Measurements from ENCODE around the gene ANGPTL4. TPM values are rescaled to one million over a fixed set of nuclear protein-coding genes. Genes with fewer than 3 reads are reported as not detected.
A peak's percentile ranks its signal among the peaks of the same experiment; 100 is the strongest.

Gene ANGPTL4
- total RNA-seq, 2 experiments from 2014 or later, result not detected

DNA sequence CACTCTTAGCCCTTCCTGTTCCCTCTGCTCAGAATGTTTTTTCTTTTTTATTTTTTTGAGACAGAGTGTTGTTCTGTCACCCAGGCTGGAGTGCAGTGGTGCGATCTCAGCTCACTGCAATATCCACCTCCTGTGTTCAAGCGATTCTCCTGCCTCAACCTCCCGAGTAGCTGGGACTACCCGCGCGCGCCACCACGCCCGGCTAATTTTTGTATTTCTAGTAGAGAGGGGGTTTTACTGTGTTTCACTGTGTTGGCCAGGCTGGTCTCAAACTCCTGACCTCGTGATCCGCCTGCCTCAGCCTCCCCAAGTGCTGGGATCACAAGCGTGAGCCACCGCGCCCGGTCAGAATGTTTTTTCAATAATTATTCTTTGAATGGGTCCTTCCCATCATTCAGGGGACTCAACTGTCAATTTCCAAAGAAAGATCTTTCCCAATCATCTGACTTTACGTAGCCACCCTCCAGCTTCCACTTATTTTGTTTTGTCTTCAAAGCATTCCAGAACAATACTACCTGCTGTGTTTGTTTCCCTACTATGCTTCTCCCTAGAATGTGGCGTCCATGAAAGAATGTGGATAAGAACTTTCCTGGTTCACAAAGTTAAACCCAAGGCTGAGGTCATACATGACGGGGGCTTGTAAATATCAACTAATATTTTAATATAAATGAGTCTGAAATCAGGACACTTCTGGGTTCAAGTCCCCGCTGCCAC lies 44.0 kb upstream of the ANGPTL4 start:
- H3K4me1 ChIP-seq (ENCODE audit: insufficient read depth, low read length), result peaks cover 33% of the 10 kb centered on the region
- no peaks in the 10 kb centered on the region for H3K9me3 Mint-ChIP-seq
- DNase-seq (no peak), ATAC-seq (ENCODE audit: poor library complexity) (no peak)
- H3K27me3 Mint-ChIP-seq, result no peaks in the 10 kb centered on the region
- H3K36me3 ChIP-seq (ENCODE audit: insufficient read depth, low read length), result peaks cover 32% of the 10 kb centered on the region
- peaks cover 59% of the 10 kb centered on the region for H3K36me3 Mint-ChIP-seq (ENCODE audit: low read depth)
- H3K9me3 ChIP-seq (ENCODE audit: control insufficient read depth in 1 of 2, insufficient read depth in 1 of 2, low read length in 2 of 2), result no peaks in the 10 kb centered on the region
- peaks cover 41% of the 10 kb centered on the region for H3K4me1 Mint-ChIP-seq (ENCODE audit: low read depth)
- ChIA-PET CTCF (interaction anchor here (1.4 kb wide), 1 partner anchor 385 kb away, joined by 3 read pairs; no protein-coding TSS in a partner anchor), POLR2A (interaction anchor here (0.9 to 1.7 kb wide), 6 partner anchors 9 to 376 kb away, joined by 3 to 5 read pairs (median 4); partner anchors contain the start of genes CD320, RAB11B and TIMM44)
- H3K4me3 ChIP-seq (ENCODE audit: low read length), result peak overlapping the region; percentile 100
- TF ChIP-seq, protein P1, sequence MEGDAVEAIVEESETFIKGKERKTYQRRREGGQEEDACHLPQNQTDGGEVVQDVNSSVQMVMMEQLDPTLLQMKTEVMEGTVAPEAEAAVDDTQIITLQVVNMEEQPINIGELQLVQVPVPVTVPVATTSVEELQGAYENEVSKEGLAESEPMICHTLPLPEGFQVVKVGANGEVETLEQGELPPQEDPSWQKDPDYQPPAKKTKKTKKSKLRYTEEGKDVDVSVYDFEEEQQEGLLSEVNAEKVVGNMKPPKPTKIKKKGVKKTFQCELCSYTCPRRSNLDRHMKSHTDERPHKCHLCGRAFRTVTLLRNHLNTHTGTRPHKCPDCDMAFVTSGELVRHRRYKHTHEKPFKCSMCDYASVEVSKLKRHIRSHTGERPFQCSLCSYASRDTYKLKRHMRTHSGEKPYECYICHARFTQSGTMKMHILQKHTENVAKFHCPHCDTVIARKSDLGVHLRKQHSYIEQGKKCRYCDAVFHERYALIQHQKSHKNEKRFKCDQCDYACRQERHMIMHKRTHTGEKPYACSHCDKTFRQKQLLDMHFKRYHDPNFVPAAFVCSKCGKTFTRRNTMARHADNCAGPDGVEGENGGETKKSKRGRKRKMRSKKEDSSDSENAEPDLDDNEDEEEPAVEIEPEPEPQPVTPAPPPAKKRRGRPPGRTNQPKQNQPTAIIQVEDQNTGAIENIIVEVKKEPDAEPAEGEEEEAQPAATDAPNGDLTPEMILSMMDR (IDR thresholded peaks at IDR 0.05), result no peak
- intact Hi-C loops (cut with DNase I, micrococcal nuclease), result loop anchor here (2.0 to 10.0 kb wide), 3 partner anchors 71 to 395 kb away; partner anchors contain the start of genes RAB11B (in 2 of the 2), CTXN1 (in 1 of the 2), ELAVL1 (in 1 of the 2) and SNAPC2 (in 1 of the 2)
- H3K27ac Mint-ChIP-seq, result peak overlapping the region; percentile 97
- H3K4me3 Mint-ChIP-seq, result peak overlapping the region; percentile 96
- H3K27ac ChIP-seq (ENCODE audit: low read depth in 1 of 2, low read length in 2 of 2), result peak overlapping the region in 1 of 2 donors; percentile 85
- H3K27me3 ChIP-seq (ENCODE audit: control insufficient read depth in 1 of 2, insufficient read depth in 2 of 2, low read length in 2 of 2), result no peaks in the 10 kb centered on the region

DNA sequence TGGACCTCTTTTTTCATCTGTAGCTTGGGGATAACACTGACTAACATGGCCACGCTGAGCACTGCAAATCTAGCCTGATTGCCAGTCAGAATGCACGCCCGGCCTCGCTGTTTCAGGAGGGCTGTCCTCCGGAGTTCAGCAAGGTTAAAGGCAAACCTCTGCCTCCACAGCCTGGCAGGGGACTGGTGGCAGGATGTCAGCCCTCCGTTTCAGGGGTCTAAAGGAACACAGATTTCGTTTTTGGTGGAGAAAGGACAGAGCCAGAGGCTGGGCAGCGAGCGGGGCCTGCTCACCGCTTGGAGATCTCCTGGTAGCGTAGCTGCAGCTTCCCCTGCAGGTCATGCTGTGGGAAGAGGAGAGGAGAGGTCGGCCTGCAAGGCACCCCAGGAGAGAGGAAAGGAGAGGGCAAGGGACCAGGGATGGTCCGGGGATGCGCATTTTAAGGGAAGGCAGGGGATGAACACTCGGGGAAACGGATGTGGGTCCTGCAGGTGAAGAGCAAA lies 43.3 kb upstream of the ANGPTL4 start:
- H3K4me1 ChIP-seq (ENCODE audit: insufficient read depth, low read length), result peaks cover 33% of the 10 kb centered on the region
- H3K4me3 ChIP-seq (ENCODE audit: low read length), result peak overlapping the region; percentile 100
- Mint-ChIP-seq H3K36me3 (ENCODE audit: low read depth) (peaks cover 52% of the 10 kb centered on the region), H3K27me3 (no peaks in the 10 kb centered on the region), H3K9me3 (no peaks in the 10 kb centered on the region), H3K4me3 (peak overlapping the region; percentile 96), H3K4me1 (ENCODE audit: low read depth) (peaks cover 41% of the 10 kb centered on the region), H3K27ac (peak overlapping the region; percentile 97)
- DNase-seq (peak in 1 of 14 experiments; percentile 37), ATAC-seq (ENCODE audit: poor library complexity) (peak; percentile 0)
- H3K9me3 ChIP-seq (ENCODE audit: control insufficient read depth in 1 of 2, insufficient read depth in 1 of 2, low read length in 2 of 2), result no peaks in the 10 kb centered on the region
- H3K27me3 ChIP-seq (ENCODE audit: control insufficient read depth in 1 of 2, insufficient read depth in 2 of 2, low read length in 2 of 2), result no peaks in the 10 kb centered on the region
- CTCF ChIA-PET, result interaction anchor here (1.0 to 1.4 kb wide), 2 partner anchors 377 to 385 kb away, joined by 3 to 6 read pairs; partner anchors contain the start of gene TIMM44
- intact Hi-C loops (cut with DNase I, micrococcal nuclease), result loop anchor here (1.0 to 10.0 kb wide), 4 partner anchors 12 to 396 kb away; partner anchors contain the start of genes RAB11B (in 2 of the 2), CD320 (in 1 of the 2), CTXN1 (in 1 of the 2) and ELAVL1 (in 1 of the 2)
- H3K27ac ChIP-seq (ENCODE audit: low read depth in 1 of 2, low read length in 2 of 2), result peak overlapping the region; percentile 85 to 96
- POLR2A ChIA-PET, result interaction anchor here (0.7 to 1.9 kb wide), 12 partner anchors 8 to 691 kb away, joined by 3 to 8 read pairs (median 4); partner anchors contain the start of genes HNRNPM, PET100, RAB11B and TIMM44
- peaks cover 25% of the 10 kb centered on the region for H3K36me3 ChIP-seq (ENCODE audit: insufficient read depth, low read length)
- TF ChIP-seq, protein P1 (IDR thresholded peaks at IDR 0.05), result no peak
